ENCODE data around the gene SLC35F6. TPM values are rescaled to one million over a fixed set of nuclear protein-coding genes. Genes with fewer than 3 reads are reported as not detected.

SLC35F6 gene
- total and polyA plus RNA-seq, 9 of the 15 experiments (the other 6 are each of a cell fraction or from before 2014, with no cell fraction given) = 11.9 to 47.3 (median 22.5) TPM

GRCh38 chr2:26770986-26771586, 7.0 kb downstream of the SLC35F6 start (continued):
- no peak for TF ChIP-seq TSHZ1 (CRISPR knock-in tag; IDR thresholded peaks at IDR 0.05)
- TF ChIP-seq ZNF395 (CRISPR knock-in tag; IDR thresholded peaks at IDR 0.05) = no peak
- TF ChIP-seq FIP1L1 (IDR thresholded peaks at IDR 0.05; ENCODE audit: low read depth, low read length, poor library complexity, severe bottlenecking) = no peak
- no peak for TF ChIP-seq SP1 (CRISPR knock-in tag; IDR thresholded peaks at IDR 0.05)
- no peak for TF ChIP-seq ZNF41 (CRISPR knock-in tag; conservative IDR thresholded peaks at IDR 0.05)
- no peak for TF ChIP-seq LEF1 (IDR thresholded peaks at IDR 0.05)
- no peak for TF ChIP-seq MAZ (CRISPR knock-in tag; conservative IDR thresholded peaks at IDR 0.05 in 1 of 2, IDR thresholded peaks at IDR 0.05 in 1 of 2)
- no peak for TF ChIP-seq AFF4 (CRISPR knock-in tag; IDR thresholded peaks at IDR 0.05)
- TF ChIP-seq YY1 (IDR thresholded peaks at IDR 0.05; ENCODE audit: borderline replicate concordance in 1 of 3, control insufficient read depth in 1 of 3, extremely low read depth in 1 of 3, insufficient read depth in 3 of 3, insufficient read length in 1 of 3, insufficient replicate concordance in 2 of 3, low read depth in 1 of 3, low read length in 2 of 3) = no peak
- TF ChIP-seq MBD2 (IDR thresholded peaks at IDR 0.05; ENCODE audit: borderline replicate concordance, low read depth) = no peak
- no peak for TF ChIP-seq PRPF4 (IDR thresholded peaks at IDR 0.05; ENCODE audit: insufficient read depth, low read depth, low read length, poor library complexity, severe bottlenecking)
- TF ChIP-seq PATZ1 (CRISPR knock-in tag; IDR thresholded peaks at IDR 0.05; ENCODE audit: borderline replicate concordance) = no peak
- TF ChIP-seq LARP7 (IDR thresholded peaks at IDR 0.05) = no peak
- TF ChIP-seq ZKSCAN8 (CRISPR knock-in tag; IDR thresholded peaks at IDR 0.05) = no peak

Data from K562 (cell line).